Measurements from ENCODE around the gene RESF1. TPM values are rescaled to one million over a fixed set of nuclear protein-coding genes. Genes with fewer than 3 reads are reported as not detected.
A peak's percentile ranks its signal among the peaks of the same experiment; 100 is the strongest.

RESF1 gene
- total and polyA plus RNA-seq, 10 of the 15 experiments (the other 5 are each of a cell fraction or from before 2014, with no cell fraction given): 18.9 to 81.8 (median 39.7) TPM

- TF ChIP-seq RBBP5 (conservative IDR thresholded peaks at IDR 0.05): no peak
- peak; percentile 56 for TF ChIP-seq YY1 (IDR thresholded peaks at IDR 0.05; ENCODE audit: low read depth, low read length)
- no peak for TF ChIP-seq STAT1 (conservative IDR thresholded peaks at IDR 0.05)
- TF ChIP-seq HDAC6 (IDR thresholded peaks at IDR 0.05; ENCODE audit: unreplicated experiment): peak; percentile 68
- peak; percentile 49; the same call in 1 of the 2 replicates for TF ChIP-seq CREM (IDR thresholded peaks at IDR 0.05; ENCODE audit: low read depth)
- peak; percentile 53; the same call in 1 of the 2 replicates for TF ChIP-seq RB1 (IDR thresholded peaks at IDR 0.05; ENCODE audit: borderline replicate concordance)
- TF ChIP-seq MEF2A (IDR thresholded peaks at IDR 0.05; ENCODE audit: insufficient read depth, low read depth, low read length): no peak
- TF ChIP-seq MLLT1 (IDR thresholded peaks at IDR 0.05): no peak; the same call in 1 of the 2 replicates
- TF ChIP-seq MYC (IDR thresholded peaks at IDR 0.05; ENCODE audit: insufficient read depth, insufficient read length, insufficient replicate concordance, low read length, severe bottlenecking): no peak
- TF ChIP-seq ZBED1 (IDR thresholded peaks at IDR 0.05; ENCODE audit: borderline replicate concordance): no peak
- TF ChIP-seq, protein P1, sequence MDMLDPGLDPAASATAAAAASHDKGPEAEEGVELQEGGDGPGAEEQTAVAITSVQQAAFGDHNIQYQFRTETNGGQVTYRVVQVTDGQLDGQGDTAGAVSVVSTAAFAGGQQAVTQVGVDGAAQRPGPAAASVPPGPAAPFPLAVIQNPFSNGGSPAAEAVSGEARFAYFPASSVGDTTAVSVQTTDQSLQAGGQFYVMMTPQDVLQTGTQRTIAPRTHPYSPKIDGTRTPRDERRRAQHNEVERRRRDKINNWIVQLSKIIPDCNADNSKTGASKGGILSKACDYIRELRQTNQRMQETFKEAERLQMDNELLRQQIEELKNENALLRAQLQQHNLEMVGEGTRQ (IDR thresholded peaks at IDR 0.05; ENCODE audit: borderline replicate concordance, low read depth, low read length): no peak
- TF ChIP-seq ATF7 (IDR thresholded peaks at IDR 0.05; ENCODE audit: low read depth): no peak
- no peak for TF ChIP-seq FOXK2 (IDR thresholded peaks at IDR 0.05)
- TF ChIP-seq DPF2 (IDR thresholded peaks at IDR 0.05): peak; percentile 75; the same call in 1 of the 2 replicates
- peak; percentile 76; the same call in 1 of the 2 replicates for TF ChIP-seq TAF1 (IDR thresholded peaks at IDR 0.05; ENCODE audit: borderline replicate concordance, low read depth, low read length)
- TF ChIP-seq BCLAF1 (IDR thresholded peaks at IDR 0.05): no peak
- TF ChIP-seq NR2C2 (IDR thresholded peaks at IDR 0.05; ENCODE audit: borderline replicate concordance, control insufficient read depth, insufficient read length, low read depth): no peak
- 0 out of 2 replicates have a peak, but pooled peaks have one; percentile 16 for TF ChIP-seq E2F4 (IDR thresholded peaks at IDR 0.05; ENCODE audit: low read depth, low read length)
- peak; percentile 48; the same call in 1 of the 2 replicates for TF ChIP-seq NKRF (conservative IDR thresholded peaks at IDR 0.05)
- TF ChIP-seq PAX5 (IDR thresholded peaks at IDR 0.05; ENCODE audit: borderline replicate concordance, low read depth, low read length): no peak
- TF ChIP-seq HCFC1 (IDR thresholded peaks at IDR 0.05; ENCODE audit: low read length): peak; percentile 37; the same call in 1 of the 2 replicates
- no peak for TF ChIP-seq SPI1 (IDR thresholded peaks at IDR 0.05; ENCODE audit: borderline replicate concordance, insufficient read depth, low read depth, low read length)
Measured at GRCh38 chr12:31959161-31959700, at the start of gene RESF1 (continued).

All from GM12878 (cell line).